HAP-1 (cell line): ENCODE results near the gene IL17RA.

Experiments
- DNase-seq, 2 experiments: peaks; one replicate each; pipeline ENCODE4 v3.0.0-alpha.2; 2016 to 2020; ENCODE audit warnings: low spot score in 2 of 2
- H3K27me3 ChIP-seq: fragments of 250-450 bp; sonication (Bioruptor Pico); 2 replicates; pipeline ENCODE4 v1.5.1; 2020; ENCODE audit warnings: low read depth, mild to moderate bottlenecking, moderate library complexity
- H3K36me3 ChIP-seq: fragments of 250-450 bp; sonication (Bioruptor Pico); replicated peaks from 2 replicates; pipeline ENCODE4 v1.5.1; 2020; ENCODE audit warnings: mild to moderate bottlenecking
- H3K4me1 ChIP-seq: fragments of 250-450 bp; sonication (Bioruptor Pico); 2 replicates; pipeline ENCODE4 v1.5.1; 2020; ENCODE audit warnings: mild to moderate bottlenecking
- H3K4me3 ChIP-seq: fragments of 250-450 bp; sonication (Bioruptor Pico); 2 replicates; pipeline ENCODE4 v1.5.1; 2020; ENCODE audit warnings: mild to moderate bottlenecking, moderate library complexity
- H3K9me3 ChIP-seq: fragments of 250-450 bp; sonication (Bioruptor Pico); 2 replicates; pipeline ENCODE4 v1.5.1; 2020; ENCODE audit warnings: mild to moderate bottlenecking, moderate library complexity
- in situ Hi-C: fragments of 300-500 bp; cut with MboI; formaldehyde crosslinking; loops from 3 replicates; pipeline ENCODE4 v1.14.3; 2020; ENCODE audit warnings: low sequenced_read_pairs, inconsistent platforms, mixed read lengths

The IL17RA gene

DNA sequence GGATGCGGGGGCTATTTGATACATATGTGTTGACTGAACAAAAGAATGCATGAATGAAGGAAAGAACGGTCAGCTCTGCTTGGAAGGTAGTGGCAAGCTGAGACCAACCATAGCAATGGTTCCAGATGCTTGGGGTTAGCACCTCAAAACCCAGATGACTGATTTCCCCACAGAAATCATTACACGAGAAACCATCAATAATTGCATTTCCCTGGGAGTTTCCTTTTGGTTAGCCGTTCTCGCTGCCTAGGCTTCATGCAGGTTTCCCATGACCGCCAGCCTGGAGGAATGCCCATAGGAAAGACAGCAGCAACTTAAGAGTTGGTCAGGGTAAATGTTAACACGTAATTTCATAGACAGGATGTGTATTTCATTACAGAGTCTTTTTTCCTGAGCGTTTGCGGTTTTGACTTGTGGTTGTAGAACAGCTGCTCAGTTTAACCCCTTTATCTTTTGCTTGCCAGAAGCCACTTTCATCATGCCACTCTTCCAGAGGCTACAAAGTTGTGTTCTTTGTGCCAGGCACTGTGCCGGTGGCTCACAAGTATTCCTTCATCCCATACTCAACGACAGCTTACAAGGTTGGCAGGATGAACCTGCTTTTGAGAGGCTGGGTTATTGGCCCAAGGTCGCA, 2.8 kb downstream of the IL17RA start:
- peaks cover 12% of the 10 kb centered on the region for H3K4me1 ChIP-seq
- H3K4me3 ChIP-seq: no peak overlapping the region
- no peaks in the 10 kb centered on the region for H3K9me3 ChIP-seq
- DNase-seq: no peak
- in situ Hi-C loops: no loop called here
- no peaks in the 10 kb centered on the region for H3K36me3 ChIP-seq
- H3K27me3 ChIP-seq: no peaks in the 10 kb centered on the region

DNA sequence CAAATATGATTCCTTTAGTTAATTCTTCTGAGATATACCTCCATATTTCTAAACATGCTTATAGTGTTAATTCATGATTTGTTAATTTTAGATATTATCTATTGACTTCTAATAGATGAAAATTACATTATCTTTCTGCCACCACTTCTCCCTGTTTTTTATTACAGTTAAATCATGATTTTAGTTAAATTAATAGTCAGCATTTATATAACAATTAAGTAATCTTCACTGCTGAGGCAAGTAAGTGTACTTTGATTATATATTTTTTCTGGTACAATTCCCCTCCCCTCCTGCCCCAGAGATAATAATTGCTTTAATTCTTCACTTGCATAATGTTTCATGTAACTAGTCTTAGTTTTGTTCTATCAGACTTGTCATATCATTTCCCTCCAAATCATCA, 5.8 kb downstream of the IL17RA start:
- H3K9me3 ChIP-seq: no peaks in the 10 kb centered on the region
- H3K4me3 ChIP-seq: no peak overlapping the region
- no peaks in the 10 kb centered on the region for H3K36me3 ChIP-seq
- no peak for DNase-seq
- H3K27me3 ChIP-seq: no peaks in the 10 kb centered on the region
- in situ Hi-C loops: no loop called here
- H3K4me1 ChIP-seq: peaks cover 8% of the 10 kb centered on the region; the same call in 1 of the 2 replicates

DNA sequence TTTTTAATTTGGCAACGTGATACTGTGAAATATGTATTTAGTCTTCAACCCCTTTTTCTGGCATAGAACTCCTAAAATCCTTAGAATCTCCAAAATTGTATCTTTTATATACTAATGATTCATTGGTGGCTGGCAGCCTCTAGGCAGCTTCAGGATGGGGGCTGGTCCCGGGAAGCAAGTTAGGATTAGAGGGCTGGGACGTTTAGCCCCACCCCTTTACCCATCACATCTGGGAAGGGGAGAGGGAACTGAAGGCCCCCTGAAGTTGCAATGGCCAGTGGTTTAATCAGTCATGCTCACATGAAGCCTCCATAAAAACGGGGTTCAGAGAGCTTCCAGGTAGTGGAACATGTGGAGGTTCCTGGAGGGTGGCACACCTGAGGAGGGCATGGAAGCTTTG, 7.1 kb downstream of the IL17RA start:
- H3K27me3 ChIP-seq: no peaks in the 10 kb centered on the region
- no peaks in the 10 kb centered on the region for H3K36me3 ChIP-seq
- in situ Hi-C loops: no loop called here
- DNase-seq: no peak
- H3K9me3 ChIP-seq: no peaks in the 10 kb centered on the region
- H3K4me3 ChIP-seq: no peak overlapping the region
- H3K4me1 ChIP-seq: no peaks in the 10 kb centered on the region; the same call in 1 of the 2 replicates

DNA sequence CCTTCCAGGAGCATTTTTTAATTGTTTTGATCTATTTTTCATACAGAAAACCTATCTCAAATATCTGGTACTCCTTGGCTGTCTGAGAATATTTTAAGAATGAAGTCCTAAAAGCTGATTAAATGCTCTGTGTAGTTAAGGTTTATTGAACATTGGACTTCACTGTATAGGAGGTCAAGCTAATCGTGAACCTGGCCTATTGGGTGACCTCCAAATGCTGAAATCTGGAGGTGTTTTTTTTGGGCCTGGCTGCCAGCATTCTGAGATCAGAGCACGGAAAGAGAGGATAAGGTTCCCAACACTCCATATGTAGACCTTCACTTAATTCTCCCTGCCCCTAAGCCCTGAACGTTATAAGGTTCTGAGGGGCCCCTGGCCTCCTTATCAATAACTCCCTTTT, 8.3 kb downstream of the IL17RA start:
- no peak for DNase-seq
- no peaks in the 10 kb centered on the region for H3K9me3 ChIP-seq
- no peaks in the 10 kb centered on the region for H3K36me3 ChIP-seq
- no peaks in the 10 kb centered on the region; the same call in 1 of the 2 replicates for H3K4me1 ChIP-seq
- no peaks in the 10 kb centered on the region for H3K27me3 ChIP-seq
- H3K4me3 ChIP-seq: no peak overlapping the region
- in situ Hi-C loops: no loop called here

DNA sequence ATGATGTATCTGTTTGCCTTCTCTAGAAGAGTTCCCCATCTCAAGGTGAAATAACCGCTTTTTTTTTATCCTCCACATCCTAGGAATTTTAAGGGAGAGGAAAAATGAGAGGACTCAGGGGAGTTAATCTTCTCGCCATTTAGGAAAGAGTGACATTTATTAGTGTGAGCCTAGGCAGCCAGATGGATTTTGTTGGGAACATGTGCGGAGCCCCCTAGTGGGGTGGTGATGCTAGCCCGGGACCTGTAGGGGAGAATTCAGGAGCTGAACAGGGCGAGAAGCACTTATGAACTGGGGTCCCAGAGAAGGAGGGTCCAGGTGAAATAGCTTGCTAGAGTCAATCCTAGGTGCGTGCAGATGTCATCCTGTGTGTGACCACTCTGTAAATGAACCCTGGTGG, 10.7 kb downstream of the IL17RA start:
- in situ Hi-C loops: no loop called here
- Histone ChIP-seq H3K27me3 (no peaks in the 10 kb centered on the region), H3K4me1 (no peaks in the 10 kb centered on the region), H3K9me3 (no peaks in the 10 kb centered on the region), H3K36me3 (peaks cover 10% of the 10 kb centered on the region), H3K4me3 (no peak overlapping the region)
- peak; percentile 30 to 54 for DNase-seq

DNA sequence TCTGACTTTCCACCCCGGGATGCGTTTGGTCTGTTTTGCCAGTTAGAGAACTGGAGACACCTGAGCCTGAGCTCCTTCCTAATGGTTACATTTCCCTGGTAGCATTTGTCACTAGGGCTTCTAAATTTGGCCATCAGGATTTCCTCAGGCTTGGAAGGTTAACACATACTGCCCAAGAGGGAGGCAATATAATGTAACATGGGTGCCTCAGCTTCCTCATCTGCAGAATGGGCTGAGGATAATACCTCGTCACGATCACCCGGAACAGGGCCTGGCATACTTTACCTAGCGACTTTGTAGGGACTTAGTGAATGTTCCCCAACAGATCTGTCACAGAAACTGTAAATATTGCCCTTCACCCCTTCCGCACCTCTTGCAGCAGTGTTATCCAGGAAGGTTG, 11.3 kb downstream of the IL17RA start:
- Histone ChIP-seq H3K4me3 (no peak overlapping the region), H3K4me1 (no peaks in the 10 kb centered on the region)
- in situ Hi-C loops: no loop called here

DNA sequence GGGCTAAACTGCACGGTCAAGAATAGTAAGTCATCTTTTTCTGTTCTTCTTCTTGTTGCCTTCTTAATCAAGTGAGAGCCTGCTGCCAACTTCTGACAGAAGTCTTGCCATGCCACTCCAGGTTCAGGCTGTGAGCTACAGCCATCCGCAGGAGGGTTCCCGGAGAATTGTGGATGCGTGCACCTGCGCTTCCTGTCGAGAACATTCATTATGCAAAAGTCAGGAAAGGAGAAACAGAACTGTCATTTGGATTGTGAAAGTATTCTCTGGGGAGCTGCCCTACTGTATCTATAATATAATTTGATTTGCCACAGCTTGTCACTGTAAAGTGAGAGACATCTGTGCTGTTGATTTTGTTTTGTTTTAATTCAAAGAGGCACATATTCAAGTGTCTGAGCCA, 12.3 kb downstream of the IL17RA start:
- H3K4me3 ChIP-seq: no peak overlapping the region
- in situ Hi-C loops: no loop called here
- DNase-seq: no peak

More for the DNA sequence above, 11.3 kb downstream of the IL17RA start:
- Histone ChIP-seq H3K27me3 (no peaks in the 10 kb centered on the region), H3K9me3 (no peaks in the 10 kb centered on the region), H3K36me3 (peaks cover 15% of the 10 kb centered on the region)
- DNase-seq: no peak

DNA sequence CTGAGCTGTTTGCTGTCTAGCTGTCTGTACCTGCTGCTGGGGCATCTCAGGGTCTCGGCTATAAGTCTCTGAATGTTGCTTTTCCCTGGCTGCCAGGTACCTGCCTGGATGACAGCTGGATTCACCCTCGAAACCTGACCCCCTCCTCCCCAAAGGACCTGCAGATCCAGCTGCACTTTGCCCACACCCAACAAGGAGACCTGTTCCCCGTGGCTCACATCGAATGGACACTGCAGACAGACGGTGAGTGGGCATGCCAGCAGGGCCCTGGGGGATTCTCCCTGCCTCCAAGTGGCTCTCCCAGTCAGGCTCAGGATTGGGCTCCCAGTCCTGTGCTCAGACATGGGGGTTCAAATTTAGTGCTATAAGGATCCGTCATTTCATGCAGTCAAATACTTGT, 12.9 kb downstream of the IL17RA start:
- H3K4me3 ChIP-seq: no peak overlapping the region
- no peak for DNase-seq
- peaks cover 31% of the 10 kb centered on the region for H3K36me3 ChIP-seq
- H3K4me1 ChIP-seq: no peaks in the 10 kb centered on the region
- H3K9me3 ChIP-seq: no peaks in the 10 kb centered on the region
- in situ Hi-C loops: no loop called here
- H3K27me3 ChIP-seq: no peaks in the 10 kb centered on the region

More for the DNA sequence above, 12.3 kb downstream of the IL17RA start:
- H3K4me1 ChIP-seq: no peaks in the 10 kb centered on the region
- H3K36me3 ChIP-seq: peaks cover 25% of the 10 kb centered on the region
- H3K9me3 ChIP-seq: no peaks in the 10 kb centered on the region
- no peaks in the 10 kb centered on the region for H3K27me3 ChIP-seq

DNA sequence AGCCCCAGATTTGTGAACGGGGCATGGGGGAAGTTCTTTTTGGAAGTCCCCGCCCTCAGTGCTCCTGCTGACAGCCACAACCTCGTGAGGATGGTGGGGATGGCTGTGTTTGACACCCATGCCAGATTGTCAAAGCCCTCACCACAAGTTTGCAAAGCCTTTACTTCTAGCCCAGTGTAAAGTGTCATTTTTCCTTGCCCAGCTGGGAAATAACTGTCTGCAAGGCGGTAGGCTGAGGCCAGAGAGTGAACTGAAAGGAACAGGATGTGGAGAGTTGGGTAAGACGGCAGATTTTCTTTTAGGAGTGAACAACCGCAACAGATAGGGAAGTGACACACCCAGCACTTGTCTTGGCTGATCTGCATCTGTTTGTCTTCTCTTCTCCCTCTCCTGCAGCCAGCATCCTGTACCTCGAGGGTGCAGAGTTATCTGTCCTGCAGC, 13.6 kb downstream of the IL17RA start:
- no peak for DNase-seq
- Histone ChIP-seq H3K4me3 (no peak overlapping the region), H3K27me3 (no peaks in the 10 kb centered on the region), H3K36me3 (peaks cover 37% of the 10 kb centered on the region), H3K9me3 (no peaks in the 10 kb centered on the region), H3K4me1 (no peaks in the 10 kb centered on the region)
- in situ Hi-C loops: no loop called here

DNA sequence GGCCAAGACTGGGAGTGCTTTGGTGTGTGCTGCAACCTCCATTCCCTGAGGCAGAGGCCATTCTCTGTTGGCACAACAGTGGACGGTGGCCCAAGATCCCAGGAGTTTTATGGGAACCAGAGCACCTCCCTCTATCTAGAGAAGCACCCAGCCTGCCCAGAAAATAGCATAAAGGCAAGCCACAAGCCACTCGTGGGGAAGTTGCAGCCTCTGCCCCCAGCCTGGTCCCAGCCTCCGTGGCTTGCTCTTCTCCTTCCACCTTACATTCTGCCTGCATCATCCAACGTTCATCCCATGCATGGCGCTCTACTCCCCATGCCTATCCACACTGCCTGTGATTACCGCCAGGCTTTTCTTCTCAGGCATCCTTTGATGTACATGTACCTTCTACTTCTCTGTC, 15.8 kb downstream of the IL17RA start:
- DNase-seq: no peak
- peaks cover 42% of the 10 kb centered on the region for H3K36me3 ChIP-seq
- no peak overlapping the region for H3K4me3 ChIP-seq
- in situ Hi-C loops: no loop called here
- no peaks in the 10 kb centered on the region for H3K4me1 ChIP-seq
- H3K9me3 ChIP-seq: no peaks in the 10 kb centered on the region
- H3K27me3 ChIP-seq: no peaks in the 10 kb centered on the region

DNA sequence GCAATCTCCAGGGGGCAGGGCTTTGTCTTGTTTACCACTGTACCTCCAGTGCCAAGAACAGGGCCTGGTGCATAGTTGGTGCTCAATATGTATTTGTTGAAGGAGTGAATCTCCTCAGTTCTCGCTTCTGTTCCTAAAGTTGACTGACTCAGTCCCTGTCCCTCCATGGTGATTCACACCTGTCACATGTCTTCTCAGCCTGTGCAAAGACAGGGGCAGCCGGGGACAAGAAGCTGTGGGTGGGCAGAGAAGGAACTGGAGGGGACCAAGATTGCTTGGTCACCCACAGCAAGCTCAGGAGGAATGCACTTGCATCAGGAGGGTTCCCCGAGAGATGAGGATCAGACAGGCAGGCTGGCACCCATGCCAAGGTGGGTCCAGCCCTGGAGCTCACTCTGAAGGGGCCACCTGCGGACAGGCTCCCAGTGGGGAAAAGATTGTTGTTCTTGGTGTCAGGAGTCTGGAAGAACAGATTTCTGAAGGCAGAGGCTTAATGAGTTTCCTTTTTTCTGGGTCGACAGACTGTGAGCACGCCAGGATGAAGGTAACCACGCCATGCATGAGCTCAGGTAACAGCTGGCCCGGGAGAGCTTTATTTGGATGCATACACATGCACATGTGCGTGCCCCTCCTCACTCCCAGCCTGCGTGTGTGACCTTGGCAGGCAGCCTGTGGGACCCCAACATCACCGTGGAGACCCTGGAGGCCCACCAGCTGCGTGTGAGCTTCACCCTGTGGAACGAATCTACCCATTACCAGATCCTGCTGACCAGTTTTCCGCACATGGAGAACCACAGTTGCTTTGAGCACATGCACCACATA, 16.9 kb downstream of the IL17RA start:
- Histone ChIP-seq H3K27me3 (no peaks in the 10 kb centered on the region), H3K36me3 (peaks cover 48% of the 10 kb centered on the region), H3K9me3 (no peaks in the 10 kb centered on the region), H3K4me3 (no peak overlapping the region), H3K4me1 (no peaks in the 10 kb centered on the region)
- in situ Hi-C loops: no loop called here
- DNase-seq: no peak

DNA sequence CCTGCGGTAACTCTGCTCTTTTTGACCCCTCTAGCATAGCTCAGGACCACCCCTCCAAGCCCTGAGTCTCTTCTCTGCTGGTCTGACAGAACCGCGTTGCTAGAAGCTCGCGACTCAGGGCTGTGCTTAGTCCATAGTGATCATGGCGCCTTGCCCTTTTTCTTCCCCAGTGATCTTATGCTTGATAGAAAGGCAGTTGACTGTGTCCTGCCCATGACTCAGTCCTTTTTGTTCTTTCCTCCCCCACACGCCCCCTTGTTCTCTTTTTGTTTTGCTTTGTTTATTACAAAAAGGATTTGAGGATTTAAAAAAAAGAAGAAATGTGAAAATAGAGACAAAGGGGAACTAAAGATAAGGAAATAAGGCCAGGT, 17.5 kb downstream of the IL17RA start:
- no peaks in the 10 kb centered on the region for H3K27me3 ChIP-seq
- in situ Hi-C loops: no loop called here
- DNase-seq: no peak
- no peaks in the 10 kb centered on the region for H3K9me3 ChIP-seq
- H3K36me3 ChIP-seq: peaks cover 51% of the 10 kb centered on the region
- H3K4me1 ChIP-seq: no peaks in the 10 kb centered on the region
- H3K4me3 ChIP-seq: no peak overlapping the region

DNA sequence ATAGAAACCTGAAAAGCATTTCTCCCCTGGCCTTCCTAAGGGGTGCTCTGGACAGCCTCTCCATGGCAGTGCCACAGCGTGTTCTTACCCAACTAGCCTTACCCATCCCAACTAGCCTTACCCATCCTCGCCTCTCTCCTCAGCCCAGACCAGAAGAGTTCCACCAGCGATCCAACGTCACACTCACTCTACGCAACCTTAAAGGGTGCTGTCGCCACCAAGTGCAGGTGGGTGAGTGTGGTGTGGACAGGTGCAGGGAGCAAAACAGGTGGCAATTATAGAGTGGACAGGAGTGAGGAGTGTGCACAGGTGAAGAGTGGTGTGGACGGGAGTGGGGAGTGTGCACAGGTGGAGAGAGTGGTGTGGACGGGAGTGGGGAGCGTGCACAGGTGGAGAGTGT, 18.6 kb downstream of the IL17RA start:
- no peak for DNase-seq
- Histone ChIP-seq H3K36me3 (peaks cover 55% of the 10 kb centered on the region), H3K9me3 (no peaks in the 10 kb centered on the region), H3K4me3 (no peak overlapping the region), H3K4me1 (no peaks in the 10 kb centered on the region), H3K27me3 (no peaks in the 10 kb centered on the region)
- in situ Hi-C loops: no loop called here

DNA sequence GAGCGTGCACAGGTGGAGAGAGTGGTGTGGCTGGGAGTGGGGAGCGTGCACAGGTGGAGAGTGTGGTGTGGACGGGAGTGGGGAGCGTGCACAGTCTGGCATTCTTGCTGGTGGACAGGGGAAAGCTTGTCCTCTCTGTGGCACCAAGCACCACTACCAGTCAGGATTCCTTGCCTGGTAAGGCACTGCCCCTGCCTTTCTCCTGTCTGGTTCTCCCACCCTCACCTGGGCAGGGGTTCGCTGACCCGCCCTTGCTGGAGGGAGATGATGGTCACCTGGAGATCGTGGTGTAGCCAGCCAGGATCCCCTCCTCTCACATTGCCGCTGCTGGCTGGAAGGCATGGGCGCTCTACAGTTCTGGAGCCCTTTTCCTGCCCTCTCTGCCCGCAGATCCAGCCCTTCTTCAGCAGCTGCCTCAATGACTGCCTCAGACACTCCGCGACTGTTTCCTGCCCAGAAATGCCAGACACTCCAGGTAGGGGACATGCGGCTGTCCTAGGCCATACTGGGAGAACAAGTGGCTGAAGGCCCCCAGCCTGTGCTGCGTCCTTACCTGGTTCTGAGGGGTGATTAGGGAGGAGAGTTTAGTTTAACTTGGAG, 19.6 kb downstream of the IL17RA start:
- in situ Hi-C loops: no loop called here
- no peak for DNase-seq
- Histone ChIP-seq H3K27me3 (no peaks in the 10 kb centered on the region), H3K4me3 (no peak overlapping the region), H3K4me1 (no peaks in the 10 kb centered on the region), H3K36me3 (peaks cover 60% of the 10 kb centered on the region), H3K9me3 (no peaks in the 10 kb centered on the region)
